Head of caudate nucleus (tissue), 42 donors: Measurements from ENCODE around the gene RIC1.
A peak's percentile ranks its signal among the peaks of the same experiment; 100 is the strongest.
"Not testable (repeated sequence)": the region's sequence is repeated elsewhere in the genome, so short reads cannot be mapped to it uniquely, and the experiment has no call there.

ENCODE experiments used
- DNase-seq, 42 donors: peaks; one replicate each; pipeline versions ENCODE4 v3.0.0 to v3.0.0-alpha.2; 2020 to 2021; ENCODE audit warnings: mixed read lengths in 7 of 42
- intact Hi-C: fragments of 100-400 bp; cut with DNase I; formaldehyde crosslinking; loops from one replicate; pipeline ENCODE4 v1.15.0; 2022

RIC1 gene, protein sequence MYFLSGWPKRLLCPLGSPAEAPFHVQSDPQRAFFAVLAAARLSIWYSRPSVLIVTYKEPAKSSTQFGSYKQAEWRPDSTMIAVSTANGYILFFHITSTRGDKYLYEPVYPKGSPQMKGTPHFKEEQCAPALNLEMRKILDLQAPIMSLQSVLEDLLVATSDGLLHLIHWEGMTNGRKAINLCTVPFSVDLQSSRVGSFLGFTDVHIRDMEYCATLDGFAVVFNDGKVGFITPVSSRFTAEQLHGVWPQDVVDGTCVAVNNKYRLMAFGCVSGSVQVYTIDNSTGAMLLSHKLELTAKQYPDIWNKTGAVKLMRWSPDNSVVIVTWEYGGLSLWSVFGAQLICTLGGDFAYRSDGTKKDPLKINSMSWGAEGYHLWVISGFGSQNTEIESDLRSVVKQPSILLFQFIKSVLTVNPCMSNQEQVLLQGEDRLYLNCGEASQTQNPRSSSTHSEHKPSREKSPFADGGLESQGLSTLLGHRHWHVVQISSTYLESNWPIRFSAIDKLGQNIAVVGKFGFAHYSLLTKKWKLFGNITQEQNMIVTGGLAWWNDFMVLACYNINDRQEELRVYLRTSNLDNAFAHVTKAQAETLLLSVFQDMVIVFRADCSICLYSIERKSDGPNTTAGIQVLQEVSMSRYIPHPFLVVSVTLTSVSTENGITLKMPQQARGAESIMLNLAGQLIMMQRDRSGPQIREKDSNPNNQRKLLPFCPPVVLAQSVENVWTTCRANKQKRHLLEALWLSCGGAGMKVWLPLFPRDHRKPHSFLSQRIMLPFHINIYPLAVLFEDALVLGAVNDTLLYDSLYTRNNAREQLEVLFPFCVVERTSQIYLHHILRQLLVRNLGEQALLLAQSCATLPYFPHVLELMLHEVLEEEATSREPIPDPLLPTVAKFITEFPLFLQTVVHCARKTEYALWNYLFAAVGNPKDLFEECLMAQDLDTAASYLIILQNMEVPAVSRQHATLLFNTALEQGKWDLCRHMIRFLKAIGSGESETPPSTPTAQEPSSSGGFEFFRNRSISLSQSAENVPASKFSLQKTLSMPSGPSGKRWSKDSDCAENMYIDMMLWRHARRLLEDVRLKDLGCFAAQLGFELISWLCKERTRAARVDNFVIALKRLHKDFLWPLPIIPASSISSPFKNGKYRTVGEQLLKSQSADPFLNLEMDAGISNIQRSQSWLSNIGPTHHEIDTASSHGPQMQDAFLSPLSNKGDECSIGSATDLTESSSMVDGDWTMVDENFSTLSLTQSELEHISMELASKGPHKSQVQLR (N-terminal part only)

DNA sequence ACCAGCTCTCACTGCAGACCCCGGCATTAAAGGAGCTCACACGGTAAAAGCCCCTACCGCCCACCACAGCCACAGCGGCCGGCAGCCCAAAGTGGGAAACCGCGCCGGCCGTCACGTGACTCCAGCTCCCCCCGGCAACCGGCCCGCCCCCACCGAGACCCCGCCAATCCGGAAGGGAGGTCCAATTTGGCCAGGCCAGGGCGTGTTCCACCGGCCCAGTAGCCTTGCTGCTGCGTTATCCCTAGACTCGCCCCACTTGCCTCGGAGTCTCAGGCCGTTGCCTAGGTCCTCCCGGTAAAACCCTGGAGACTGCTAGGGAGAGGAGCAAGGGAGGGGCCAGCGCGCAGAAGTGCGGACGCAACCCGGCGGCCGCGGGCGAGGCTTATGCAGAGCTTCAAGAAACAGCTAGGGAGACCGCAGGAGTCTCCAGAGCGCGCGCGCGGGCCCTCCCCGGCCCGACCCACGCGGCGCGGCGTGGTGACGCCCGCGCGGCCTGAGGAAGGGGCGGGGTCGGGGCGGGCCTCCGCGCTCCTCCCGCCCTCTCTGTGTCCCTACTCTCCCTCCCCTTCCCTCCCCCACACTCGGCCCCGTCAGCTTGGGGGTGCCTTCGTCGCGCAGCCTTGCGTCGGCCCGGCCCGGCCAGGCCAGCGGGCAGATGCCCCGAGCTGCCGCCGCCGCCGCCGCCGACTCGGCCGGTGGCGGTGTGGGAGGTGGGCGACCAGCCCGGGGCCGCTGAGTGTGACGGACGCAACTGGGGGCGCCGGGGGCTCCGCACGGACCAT, at the start of gene RIC1:
Gene RIC1 (plus strand): TSS at position 578 of the 782 bp plus-strand sequence. CDS start 203 bp downstream, at position 781.
- intact Hi-C loops, result loop anchor here (5.0 kb wide), 1 partner anchor 379 kb away; a partner anchor contains a TSS
- DNase-seq, result peak; percentile 77 to 96 (median 91)

DNA sequence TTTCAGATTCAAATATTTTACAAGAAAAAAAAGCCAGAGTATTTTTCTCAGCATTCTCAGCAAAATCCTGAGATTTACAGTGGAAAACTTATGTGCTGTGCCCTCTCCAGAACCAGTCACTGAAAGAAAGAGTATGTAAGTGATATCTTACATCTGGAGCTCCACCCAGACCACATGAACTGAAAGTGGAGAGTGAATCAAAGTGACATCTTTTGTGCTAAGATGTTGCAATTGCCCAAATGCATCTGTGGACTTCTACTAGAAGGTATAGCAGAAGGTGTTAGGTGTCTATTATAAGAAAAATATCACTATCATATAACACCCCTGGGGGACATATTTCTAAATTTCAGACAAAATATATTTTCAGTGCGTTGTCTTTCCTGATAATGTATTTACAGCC, 49.0 kb upstream of the RIC1 start:
- no peak for DNase-seq
- intact Hi-C loops, result loop anchor here (10.0 kb wide), 1 partner anchor 125 kb away; the partner anchor contains the start of gene CD274

DNA sequence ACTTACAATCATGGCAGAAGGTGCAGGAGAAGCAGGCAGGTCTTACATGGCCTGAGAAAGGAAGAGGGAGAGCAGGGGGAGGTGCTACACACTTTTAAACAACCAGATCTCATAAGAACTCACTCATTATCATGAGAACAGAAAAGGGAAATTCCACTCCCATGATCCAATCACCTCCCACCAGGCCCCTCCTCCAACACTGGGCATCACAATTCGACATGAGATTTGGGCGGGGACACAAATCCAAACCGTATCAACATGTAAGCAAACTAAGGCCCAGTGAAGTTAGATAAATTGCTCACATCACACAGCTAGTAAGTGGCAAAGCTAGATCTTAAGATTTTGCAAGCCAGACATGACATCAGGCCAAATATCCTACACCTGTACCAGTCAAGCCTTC, 48.3 kb upstream of the RIC1 start:
- intact Hi-C loops, result loop anchor here (10.0 kb wide), 1 partner anchor 126 kb away; the partner anchor contains the start of gene CD274

DNA sequence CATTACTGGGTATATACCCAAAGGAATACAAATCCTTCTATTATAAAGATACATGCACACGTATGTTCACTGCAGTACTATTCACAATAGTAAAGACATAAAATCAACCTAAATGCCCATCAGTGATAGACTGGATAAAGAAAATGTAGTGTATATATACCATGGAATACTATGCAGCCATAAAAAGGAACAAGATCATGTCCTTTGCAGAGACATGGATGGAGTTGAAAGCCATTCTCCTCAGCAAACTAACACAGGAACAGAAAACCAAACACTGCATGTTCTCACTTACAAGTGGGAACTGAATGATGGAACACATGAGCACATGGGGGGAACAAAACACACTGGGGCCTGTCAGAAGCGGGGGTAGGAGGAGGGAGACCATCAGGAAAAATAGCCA, 47.2 kb upstream of the RIC1 start:
- intact Hi-C loops, result loop anchor here (10.0 kb wide), 1 partner anchor 127 kb away; the partner anchor contains the start of gene CD274
- not testable (repeated sequence) for DNase-seq

More for the DNA sequence above, 48.3 kb upstream of the RIC1 start:
- no peak for DNase-seq

DNA sequence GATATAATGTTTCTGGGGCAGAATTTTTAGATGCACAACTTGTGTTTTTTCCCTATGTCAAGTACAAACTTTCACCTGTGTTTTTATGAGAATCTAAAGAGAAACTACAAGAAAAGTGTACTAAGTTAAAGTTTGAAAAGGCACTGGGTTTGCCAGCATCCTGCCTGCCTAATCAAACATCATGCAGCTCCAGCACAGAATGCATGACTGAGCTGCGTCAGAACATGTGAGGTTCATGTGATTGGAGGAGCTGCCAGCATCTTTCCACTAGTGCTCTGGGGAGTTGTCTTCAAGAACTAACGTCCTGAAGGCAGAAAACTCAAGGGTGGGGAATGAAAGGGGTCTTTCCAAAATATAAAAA, 46.1 kb upstream of the RIC1 start:
- intact Hi-C loops, result loop anchor here (10.0 kb wide), 1 partner anchor 128 kb away; the partner anchor contains the start of gene CD274
- peak in 7 of 42 donors; percentile 8 to 49 (median 17) for DNase-seq

DNA sequence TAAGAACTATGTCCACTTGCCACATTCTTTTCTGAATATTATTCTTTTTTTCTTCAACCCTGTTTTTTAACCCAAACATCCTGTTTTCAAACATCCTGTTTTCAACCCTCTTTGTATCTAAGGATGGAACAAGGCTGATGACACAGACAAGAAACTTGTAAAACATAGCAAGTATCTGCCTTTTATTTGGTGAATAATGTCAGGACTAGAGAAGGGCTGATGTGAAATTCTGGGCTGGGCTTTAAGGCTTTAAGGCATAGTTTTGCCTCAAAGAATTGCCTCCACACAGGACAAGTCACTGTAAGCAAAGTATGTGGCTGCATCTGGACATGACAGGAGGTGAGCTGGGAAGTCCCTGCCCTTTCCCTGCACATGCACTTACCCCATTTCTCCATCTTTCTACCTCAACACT, 42.5 kb upstream of the RIC1 start:
- intact Hi-C loops, result loop anchor here (10.0 kb wide), 1 partner anchor 132 kb away; the partner anchor contains the start of gene CD274
- no peak for DNase-seq

DNA sequence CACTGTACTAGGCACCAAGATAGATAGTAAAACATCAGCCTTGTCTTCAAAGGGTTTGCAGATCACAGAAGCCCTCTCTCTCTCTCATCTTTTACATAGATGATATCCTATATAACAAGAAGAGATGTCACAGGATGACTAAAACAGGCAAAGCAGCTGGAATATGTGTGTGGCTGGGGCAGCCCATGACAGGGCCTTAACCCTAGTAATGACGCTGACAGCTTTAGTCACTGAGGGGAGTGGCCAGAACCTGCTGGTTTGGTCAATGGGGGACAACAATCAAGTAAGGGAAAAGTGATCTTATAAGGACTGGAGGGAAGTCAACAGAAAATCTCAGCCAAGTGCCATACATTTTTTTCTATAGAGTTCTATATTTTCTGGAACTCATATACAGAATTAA, 41.9 kb upstream of the RIC1 start:
- DNase-seq, result no peak
- intact Hi-C loops, result loop anchor here (10.0 kb wide), 1 partner anchor 132 kb away; the partner anchor contains the start of gene CD274

DNA sequence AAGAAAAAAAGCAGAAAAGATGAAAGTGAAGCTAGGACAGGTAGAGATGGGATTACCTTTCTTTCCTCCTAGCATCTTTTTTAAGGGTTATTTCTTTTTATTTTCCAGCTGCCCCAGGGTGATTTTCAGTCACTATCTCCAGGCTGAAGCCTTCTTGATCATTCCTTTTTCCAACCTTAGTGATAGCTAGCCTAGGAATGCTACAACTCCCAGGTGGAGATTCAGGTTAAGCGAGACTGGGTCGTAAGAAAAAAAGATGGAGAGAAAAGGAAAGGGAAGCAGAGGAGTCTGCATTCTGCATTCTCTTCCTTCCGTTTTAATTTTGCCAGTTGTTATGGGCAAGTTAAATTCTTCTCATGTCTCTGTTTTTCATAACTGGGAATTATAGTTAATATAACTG, 36.7 kb upstream of the RIC1 start:
- DNase-seq, result no peak
- intact Hi-C loops, result loop anchor here (5.0 kb wide), 1 partner anchor 405 kb away; the partner anchor contains the start of gene INSL6

DNA sequence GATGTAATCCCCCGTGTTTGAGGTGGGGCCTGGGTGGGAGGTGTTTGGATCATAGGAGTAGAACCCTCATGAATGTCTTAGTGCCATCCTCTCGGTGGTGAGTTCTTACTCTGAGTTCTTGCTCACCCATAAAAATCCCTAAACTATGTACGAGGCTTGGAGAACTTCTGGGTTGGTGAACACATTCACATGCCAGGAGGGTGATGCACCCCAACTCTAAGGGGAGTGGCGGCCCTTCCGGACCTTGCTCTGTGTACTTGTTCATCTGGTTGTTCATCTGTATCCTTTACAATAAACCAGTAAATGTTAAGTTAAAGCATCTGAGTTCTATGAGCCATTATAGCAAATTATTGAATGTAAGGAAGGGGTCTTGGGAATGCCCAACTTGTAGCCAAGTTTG, 36.0 kb upstream of the RIC1 start:
- DNase-seq, result no peak
- intact Hi-C loops, result loop anchor here (5.0 kb wide), 1 partner anchor 406 kb away; the partner anchor contains the start of gene INSL6

DNA sequence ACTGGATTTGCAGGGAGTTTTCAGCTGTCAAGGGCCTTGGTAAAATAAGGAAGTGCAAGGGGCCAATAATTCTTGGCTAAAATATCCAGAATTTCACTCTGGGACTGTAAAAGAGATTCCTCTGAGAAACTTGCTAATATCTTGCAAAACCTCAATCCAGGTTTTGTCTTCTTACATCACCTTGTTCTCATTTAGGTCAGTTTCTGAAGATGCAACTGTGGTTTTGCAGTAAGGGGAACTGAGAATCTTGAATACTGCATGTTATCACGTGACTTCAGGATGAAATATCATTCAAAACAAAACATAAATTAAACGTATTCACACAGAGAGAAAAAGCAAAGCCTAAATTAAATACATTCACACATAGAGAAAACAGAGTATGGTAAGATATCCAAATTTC, 35.0 kb upstream of the RIC1 start:
- intact Hi-C loops, result loop anchor here (5.0 kb wide), 1 partner anchor 407 kb away; the partner anchor contains the start of gene INSL6
- DNase-seq, result no peak

DNA sequence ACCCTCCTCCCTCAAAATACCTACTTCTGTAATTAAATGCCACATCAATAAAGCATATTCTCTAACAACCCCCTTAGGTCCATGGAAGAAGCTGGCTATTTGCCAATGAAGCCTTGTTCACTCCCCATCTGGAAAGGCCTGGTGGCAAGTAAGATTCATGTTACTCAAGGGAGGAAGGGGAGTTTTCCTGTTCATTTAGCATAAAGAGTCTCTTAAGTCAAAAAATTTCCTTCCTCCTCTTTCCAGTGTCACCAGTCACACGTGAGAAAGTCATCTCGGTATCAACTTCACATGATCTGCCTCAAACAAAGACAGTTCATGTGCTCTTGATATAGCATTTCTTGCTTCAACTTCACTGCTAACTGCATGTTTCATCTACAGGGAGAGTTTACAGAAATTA, 32.7 kb upstream of the RIC1 start:
- intact Hi-C loops, result no loop called here
- DNase-seq, result no peak

DNA sequence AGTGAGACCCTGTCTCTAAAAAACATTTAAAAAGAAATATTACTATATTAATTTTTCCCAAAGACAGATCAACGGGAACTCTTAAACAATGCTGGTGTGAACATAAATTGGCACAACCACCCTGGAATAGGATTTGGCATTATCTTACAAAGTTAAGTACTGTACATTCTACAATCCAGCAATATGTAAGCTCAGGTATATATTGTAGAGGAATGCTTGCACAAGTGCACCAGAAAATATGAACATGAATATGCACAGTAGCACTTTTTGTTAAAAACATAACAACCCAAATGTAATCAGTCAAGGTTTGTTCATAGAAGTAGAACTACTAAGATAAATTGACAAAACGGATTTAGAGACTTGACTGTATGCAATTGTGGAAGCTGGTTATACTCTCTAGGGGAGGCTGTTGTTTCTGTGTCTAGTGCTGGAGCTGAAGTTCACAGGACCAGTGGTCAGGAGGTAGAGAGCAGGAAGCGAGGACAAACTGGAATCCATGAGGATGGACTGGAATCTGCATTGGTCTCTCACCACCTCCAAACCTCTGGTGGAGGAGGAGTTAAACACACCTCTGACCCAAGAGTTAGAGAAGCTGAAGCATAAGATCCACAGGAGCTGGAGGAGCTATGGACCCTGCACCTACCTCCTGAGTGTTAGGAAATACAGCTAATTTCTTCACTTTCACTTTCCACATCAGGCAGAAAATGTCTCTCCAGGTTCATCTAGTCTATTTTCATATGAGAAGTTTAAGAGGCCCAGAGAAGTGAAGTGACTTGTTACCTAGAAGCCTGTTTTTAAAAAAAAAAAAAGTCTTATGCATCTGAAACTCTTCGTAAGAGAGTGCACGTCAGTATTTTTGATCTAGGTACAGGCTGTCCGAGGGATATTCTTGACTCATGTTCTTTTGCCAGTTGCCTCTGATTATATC, 20.3 kb upstream of the RIC1 start:
- DNase-seq, result peak in 1 of 42 donors; percentile 6

DNA sequence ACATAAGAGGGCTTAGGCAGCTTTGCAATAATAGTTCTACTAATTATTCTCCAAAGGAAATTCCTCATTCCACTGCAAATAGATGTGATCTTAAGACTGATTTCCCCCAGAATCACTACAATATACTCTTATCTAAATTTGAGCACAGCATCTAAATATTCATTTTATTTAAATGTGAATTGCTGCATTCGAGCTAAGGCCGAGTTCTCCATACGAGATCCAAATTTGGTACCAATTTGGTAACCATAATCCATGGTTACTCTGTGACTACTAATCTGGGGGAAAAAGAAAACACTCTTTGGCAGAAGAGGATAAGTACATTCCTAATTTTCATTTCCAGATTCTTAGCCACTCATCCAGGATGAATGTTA, 19.7 kb upstream of the RIC1 start:
- no peak for DNase-seq
- intact Hi-C loops, result no loop called here

More for the DNA sequence above, 20.3 kb upstream of the RIC1 start:
- intact Hi-C loops, result no loop called here

DNA sequence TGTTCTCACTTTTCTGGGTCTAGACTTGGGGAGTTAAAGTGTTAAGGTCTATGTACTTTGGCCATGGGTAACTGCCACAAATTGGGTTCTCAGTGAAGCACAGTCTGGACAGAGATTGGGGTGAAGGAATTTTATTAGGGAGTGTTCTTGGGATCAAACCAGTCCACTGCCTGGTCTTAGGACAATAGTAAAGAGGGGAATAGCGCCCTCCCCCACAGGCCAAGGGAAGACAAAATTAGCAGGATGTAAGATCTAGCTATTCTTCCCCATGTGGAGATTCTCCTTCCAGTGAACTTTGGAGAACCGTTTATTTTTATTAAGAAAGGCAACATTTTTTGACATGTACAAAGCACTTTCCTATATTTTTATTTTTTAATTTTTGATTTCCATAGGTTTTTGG, 18.4 kb upstream of the RIC1 start:
- DNase-seq, result no peak
- intact Hi-C loops, result no loop called here

DNA sequence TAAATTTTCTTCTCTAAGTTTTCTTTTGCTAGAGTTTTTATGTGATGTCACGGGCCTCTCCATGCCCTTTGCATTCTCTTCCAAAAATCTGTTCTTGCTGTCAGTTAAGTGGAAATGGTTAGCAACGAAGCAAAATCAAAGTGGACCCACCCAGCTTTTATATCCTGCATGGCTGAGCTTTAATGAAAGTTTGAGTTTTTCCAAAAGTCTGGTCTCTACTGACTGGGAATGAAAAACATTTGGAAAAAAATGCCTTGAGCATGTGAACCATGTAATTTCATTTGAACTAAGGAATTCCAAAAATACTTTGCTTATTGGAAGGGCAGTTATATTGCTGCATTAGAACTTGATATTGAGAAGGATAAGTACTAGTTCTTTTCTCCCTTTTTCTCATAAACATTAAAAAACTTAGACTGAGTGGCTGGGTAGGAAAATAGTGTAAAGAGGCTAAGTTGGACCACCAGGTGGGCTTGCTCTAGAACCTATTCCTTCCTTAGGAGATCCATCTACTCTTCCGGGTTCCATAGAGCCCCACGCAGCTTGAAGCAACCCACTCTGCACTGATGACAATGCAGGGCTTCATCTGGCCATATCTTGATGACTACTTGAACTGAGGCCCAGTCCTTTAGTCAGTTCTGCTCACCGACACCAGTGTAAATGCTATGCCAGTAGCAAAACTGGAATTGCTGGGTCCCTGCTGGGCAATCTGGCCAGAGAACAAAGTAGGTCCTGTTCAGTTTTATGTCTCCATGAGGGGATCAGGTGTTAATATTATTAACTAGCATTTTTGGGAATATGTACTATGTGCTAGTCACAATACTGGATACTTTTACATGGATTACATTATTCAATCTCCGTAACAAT, 17.4 kb upstream of the RIC1 start:
- DNase-seq, result no peak
- intact Hi-C loops, result no loop called here

DNA sequence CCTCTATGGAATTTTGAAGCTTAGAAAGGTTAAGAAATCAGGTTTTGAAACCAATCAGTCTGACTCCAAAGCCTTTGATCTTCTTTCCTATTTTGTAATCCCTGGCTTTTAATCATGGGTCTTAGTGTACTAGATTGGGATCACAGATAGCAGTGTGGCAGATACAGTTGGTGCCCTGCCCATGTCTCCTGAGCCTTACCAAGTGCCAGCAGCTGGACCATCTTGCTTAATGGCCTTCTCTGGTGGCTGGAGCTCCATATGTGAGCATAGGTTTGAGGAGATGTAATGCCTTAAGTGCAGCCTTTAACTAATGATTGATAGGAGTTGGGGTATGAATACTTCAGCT, 16.7 kb upstream of the RIC1 start:
- DNase-seq, result no peak
- intact Hi-C loops, result no loop called here
